HTR-8/SVneo (cell line): ENCODE results near the gene YPEL3.
"Not testable (repeated sequence)": the region's sequence is repeated elsewhere in the genome, so short reads cannot be mapped to it uniquely, and the experiment has no call there.

ENCODE experiments used
- DNase-seq: peaks from one replicate; pipeline ENCODE4 v3.0.0; 2011; ENCODE audit warnings: low spot score, mixed read lengths; ENCODE audit not compliant: insufficient read length
- FAIRE-seq: peaks from 2 replicates; lab custom pipeline; 2011; peaks lifted over from hg19 to GRCh38; lab: Jason Lieb, UNC

YPEL3 gene

GRCh38 chr16:30119428-30119827, 23.4 kb upstream of the YPEL3 start:
- FAIRE-seq (no peak), DNase-seq (no peak)

- DNase-seq (no peak), FAIRE-seq (no peak)
Measured at GRCh38 chr16:30117768-30118167, 21.8 kb upstream of the YPEL3 start.

- DNase-seq (no peak), FAIRE-seq (no peak)
Measured at GRCh38 chr16:30116291-30117207, 20.5 kb upstream of the YPEL3 start.

- DNase-seq (no peak), FAIRE-seq (no peak)
Measured at GRCh38 chr16:30115238-30115637, 19.2 kb upstream of the YPEL3 start.

GRCh38 chr16:30114833-30115232, 18.8 kb upstream of the YPEL3 start:
- not testable (repeated sequence) for FAIRE-seq

GRCh38 chr16:30114411-30114810, 18.4 kb upstream of the YPEL3 start:
- DNase-seq = no peak
- no peak for FAIRE-seq

More at GRCh38 chr16:30114833-30115232, 18.8 kb upstream of the YPEL3 start:
- DNase-seq = not testable (repeated sequence)

GRCh38 chr16:30113711-30114333, 17.8 kb upstream of the YPEL3 start:
- no peak for FAIRE-seq
- DNase-seq = no peak

- FAIRE-seq = no peak
- no peak for DNase-seq
Measured at GRCh38 chr16:30113031-30113710, 17.2 kb upstream of the YPEL3 start, which contains the start of gene GDPD3. Gene GDPD3, minus strand, starts transcription at chr16:30113537. Its CDS starts 59 bp downstream, at chr16:30113478.

GRCh38 chr16:30112197-30113030, 16.4 kb upstream of the YPEL3 start:
- DNase-seq = peak; percentile 53
- FAIRE-seq = no peak

GRCh38 chr16:30110661-30111060, 14.6 kb upstream of the YPEL3 start:
- FAIRE-seq (no peak), DNase-seq (no peak)

- no peak for FAIRE-seq
- DNase-seq = no peak
Measured at GRCh38 chr16:30108059-30108850, 12.2 kb upstream of the YPEL3 start.

GRCh38 chr16:30104492-30104891, 8.5 kb upstream of the YPEL3 start:
- no peak for DNase-seq
- FAIRE-seq = no peak

GRCh38 chr16:30104090-30104489, 8.1 kb upstream of the YPEL3 start:
- no peak for DNase-seq
- FAIRE-seq = no peak

GRCh38 chr16:30096862-30097563, 1.0 kb upstream of the YPEL3 start:
- FAIRE-seq (no peak), DNase-seq (no peak)

- DNase-seq (no peak), FAIRE-seq (no peak)
Measured at GRCh38 chr16:30095166-30096078, 591 bp downstream of the YPEL3 start.

- FAIRE-seq (no peak), DNase-seq (no peak)
Measured at GRCh38 chr16:30094541-30095165, 1.4 kb downstream of the YPEL3 start.

- FAIRE-seq (no peak), DNase-seq (no peak)
Measured at GRCh38 chr16:30092373-30093010, 3.5 kb downstream of the YPEL3 start.
